SK-N-SH treated with all-trans-retinoic acid at 6 μM for 48 hours (cell line): Measurements from ENCODE around the gene IDH3G.

ENCODE experiments used
- BACH2 ChIP-seq: fragments of 250-450 bp; sonication (Bioruptor Pico); IDR thresholded peaks from 2 replicates; pipeline ENCODE4 v1.9.0; 2021; ENCODE audit warnings: mild to moderate bottlenecking, borderline replicate concordance
- CREB5 ChIP-seq: fragments of 250-450 bp; sonication (Bioruptor Pico); IDR thresholded peaks from 2 replicates; pipeline ENCODE4 v1.5.1; 2020; ENCODE audit warnings: low read depth, mild to moderate bottlenecking, moderate library complexity
- CSDC2 ChIP-seq: fragments of 250-450 bp; sonication (Bioruptor Pico); IDR thresholded peaks from 2 replicates; pipeline ENCODE4 v1.5.0; 2020; ENCODE audit warnings: mild to moderate bottlenecking, moderate library complexity
- ESRRG ChIP-seq: fragments of 250-450 bp; sonication (Bioruptor Pico); IDR thresholded peaks from 2 replicates; pipeline ENCODE4 v1.6.1; 2021; ENCODE audit warnings: mild to moderate bottlenecking
- PATZ1 ChIP-seq: fragments of 250-450 bp; sonication (Bioruptor Pico); IDR thresholded peaks from 2 replicates; pipeline ENCODE4 v1.8.0; 2020; ENCODE audit warnings: mild to moderate bottlenecking, moderate library complexity, borderline replicate concordance
- POU6F1 ChIP-seq: fragments of 250-450 bp; sonication (Bioruptor Pico); IDR thresholded peaks from 2 replicates; pipeline ENCODE4 v1.8.0; 2021; ENCODE audit warnings: low read depth, mild to moderate bottlenecking, moderate library complexity, borderline replicate concordance
- TCF4 ChIP-seq: fragments of 250-450 bp; sonication (Bioruptor Pico); IDR thresholded peaks from 2 replicates; pipeline ENCODE4 v1.8.0; 2021; ENCODE audit warnings: mild to moderate bottlenecking, moderate library complexity, borderline replicate concordance
- TOX ChIP-seq: fragments of 250-450 bp; sonication (Bioruptor Pico); IDR thresholded peaks from 2 replicates; pipeline ENCODE4 v1.8.0; 2021; ENCODE audit warnings: mild to moderate bottlenecking, moderate library complexity, borderline replicate concordance
- ZC3H10 ChIP-seq: fragments of 250-450 bp; sonication (Bioruptor Pico); IDR thresholded peaks from 2 replicates; pipeline ENCODE4 v1.5.1; 2021; ENCODE audit warnings: mild to moderate bottlenecking, moderate library complexity
- ZFP3 ChIP-seq: fragments of 250-450 bp; sonication (Bioruptor Pico); IDR thresholded peaks from 2 replicates; pipeline ENCODE4 v1.5.0; 2020; ENCODE audit warnings: mild to moderate bottlenecking, moderate library complexity
- ZFP30 ChIP-seq: fragments of 450-650 bp; formaldehyde crosslinking; IDR thresholded peaks from 2 replicates; pipeline ENCODE4 v1.5.0; 2022; ENCODE audit warnings: mild to moderate bottlenecking, moderate library complexity
- ZNF8 ChIP-seq: fragments of 450-650 bp; formaldehyde crosslinking; IDR thresholded peaks from 2 replicates; pipeline ENCODE4 v1.5.0; 2020; ENCODE audit warnings: mild to moderate bottlenecking, moderate library complexity

GRCh38 chrX:153812220-153812619, 18.0 kb upstream of the IDH3G start:
- TF ChIP-seq PATZ1 (no peak), CSDC2 (no peak), ZC3H10 (CRISPR knock-in tag) (no peak), ZFP30 (CRISPR knock-in tag) (no peak), ZFP3 (CRISPR knock-in tag) (no peak), TCF4 (CRISPR knock-in tag) (no peak), POU6F1 (CRISPR knock-in tag) (no peak), BACH2 (no peak), ESRRG (no peak), CREB5 (CRISPR knock-in tag) (no peak), ZNF8 (no peak), TOX (no peak)
